Measurements from ENCODE around the gene CTBP1. TPM values are rescaled to one million over a fixed set of nuclear protein-coding genes. Genes with fewer than 3 reads are reported as not detected.

Gene CTBP1
- total and polyA plus RNA-seq, 9 of the 15 experiments (the other 6 are each of a cell fraction or from before 2014, with no cell fraction given) = 14.5 to 162 (median 68.2) TPM

- TF ChIP-seq RREB1 (CRISPR knock-in tag; IDR thresholded peaks at IDR 0.05) (peak; percentile 85; the same call in 1 of the 2 replicates), ZBTB49 (CRISPR knock-in tag; IDR thresholded peaks at IDR 0.05; ENCODE audit: borderline replicate concordance) (no peak), FOXM1 (IDR thresholded peaks at IDR 0.05; ENCODE audit: low read depth) (no peak), FOXM1 (CRISPR knock-in tag; IDR thresholded peaks at IDR 0.05; ENCODE audit: low read depth) (no peak), ZC3H11A (IDR thresholded peaks at IDR 0.05; ENCODE audit: low read depth, low read length) (no peak), ZNF740 (CRISPR knock-in tag; IDR thresholded peaks at IDR 0.05) (0 out of 2 replicates have a peak, but pooled peaks have one; percentile 17), ZNF740 (tag; IDR thresholded peaks at IDR 0.05) (no peak), ZNF316 (IDR thresholded peaks at IDR 0.05) (no peak), NFE2L1 (tag; IDR thresholded peaks at IDR 0.05; ENCODE audit: borderline replicate concordance, low read depth) (no peak), DPF2 (IDR thresholded peaks at IDR 0.05) (no peak), HEY1 (CRISPR knock-in tag; IDR thresholded peaks at IDR 0.05; ENCODE audit: borderline replicate concordance) (no peak), EP400 (IDR thresholded peaks at IDR 0.05) (no peak), DDX20 (tag; IDR thresholded peaks at IDR 0.05; ENCODE audit: low read depth) (no peak), RCOR1 (IDR thresholded peaks at IDR 0.05; ENCODE audit: borderline replicate concordance in 1 of 2, low read depth in 2 of 2, low read length in 2 of 2) (0 out of 4 replicates have a peak, but pooled peaks of 1 of the 2 experiments have one; percentile 4), MAFF (IDR thresholded peaks at IDR 0.05; ENCODE audit: low read length) (no peak), ZNF324 (CRISPR knock-in tag; IDR thresholded peaks at IDR 0.05) (no peak), ZNF311 (CRISPR knock-in tag; IDR thresholded peaks at IDR 0.05) (peak; percentile 67; the same call in 1 of the 2 replicates), ZNF121 (CRISPR knock-in tag; conservative IDR thresholded peaks at IDR 0.05) (no peak), PTBP1 (IDR thresholded peaks at IDR 0.05; ENCODE audit: low read depth, low read length) (no peak), ZNF217 (CRISPR knock-in tag; IDR thresholded peaks at IDR 0.05) (no peak)
These were observed at the start of gene CTBP1 (continued) for GRCh38 chr4:1248245-1249147.

Measured in K562 (cell line).